ENCODE measurements around the gene ARMC6. TPM values are rescaled to one million over a fixed set of nuclear protein-coding genes. Genes with fewer than 3 reads are reported as not detected.

Gene ARMC6
- total RNA-seq, 1 experiment from 2014 or later, result 102 TPM

- Histone ChIP-seq H3K36me3 (ENCODE audit: low read depth, low read length) (peaks cover 35% of the 10 kb centered on the region), H3K9me3 (ENCODE audit: low read length) (no peaks in the 10 kb centered on the region), H4K20me1 (ENCODE audit: low read length) (no peaks in the 10 kb centered on the region), H3K79me2 (ENCODE audit: low read length) (peaks cover 38% of the 10 kb centered on the region), H3K27me3 (ENCODE audit: low read length) (no peaks in the 10 kb centered on the region), H2AFZ (ENCODE audit: low read length) (no peak overlapping the region), H3K4me1 (ENCODE audit: insufficient read depth, low read length) (no peaks in the 10 kb centered on the region), H3K9me2 (replicated peaks; ENCODE audit: low read length) (no peaks in the 10 kb centered on the region), H3K27ac (ENCODE audit: low read length) (no peak overlapping the region), H3K4me3 (ENCODE audit: low read length) (no peak overlapping the region), H3F3A (ENCODE audit: low read length, unreplicated experiment) (no peaks in the 10 kb centered on the region), H3K9ac (ENCODE audit: low read length) (no peak overlapping the region), H3K4me2 (ENCODE audit: low read length) (no peak overlapping the region)
- no peak for ATAC-seq
- CTCF ChIA-PET, result no interaction called here
- no TSS peak for BruUV-seq (replicated peaks)
- intact Hi-C loops (cut with micrococcal nuclease), result no loop called here
- POLR2A ChIA-PET (ENCODE audit: unreplicated experiment), result no interaction called here
- TF ChIP-seq, protein P1, sequence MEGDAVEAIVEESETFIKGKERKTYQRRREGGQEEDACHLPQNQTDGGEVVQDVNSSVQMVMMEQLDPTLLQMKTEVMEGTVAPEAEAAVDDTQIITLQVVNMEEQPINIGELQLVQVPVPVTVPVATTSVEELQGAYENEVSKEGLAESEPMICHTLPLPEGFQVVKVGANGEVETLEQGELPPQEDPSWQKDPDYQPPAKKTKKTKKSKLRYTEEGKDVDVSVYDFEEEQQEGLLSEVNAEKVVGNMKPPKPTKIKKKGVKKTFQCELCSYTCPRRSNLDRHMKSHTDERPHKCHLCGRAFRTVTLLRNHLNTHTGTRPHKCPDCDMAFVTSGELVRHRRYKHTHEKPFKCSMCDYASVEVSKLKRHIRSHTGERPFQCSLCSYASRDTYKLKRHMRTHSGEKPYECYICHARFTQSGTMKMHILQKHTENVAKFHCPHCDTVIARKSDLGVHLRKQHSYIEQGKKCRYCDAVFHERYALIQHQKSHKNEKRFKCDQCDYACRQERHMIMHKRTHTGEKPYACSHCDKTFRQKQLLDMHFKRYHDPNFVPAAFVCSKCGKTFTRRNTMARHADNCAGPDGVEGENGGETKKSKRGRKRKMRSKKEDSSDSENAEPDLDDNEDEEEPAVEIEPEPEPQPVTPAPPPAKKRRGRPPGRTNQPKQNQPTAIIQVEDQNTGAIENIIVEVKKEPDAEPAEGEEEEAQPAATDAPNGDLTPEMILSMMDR (conservative IDR thresholded peaks at IDR 0.05; ENCODE audit: low read depth, low read length), result no peak
- TF ChIP-seq EZH2phosphoT487 (IDR thresholded peaks at IDR 0.05; ENCODE audit: borderline replicate concordance, low read length) (no peak), EZH2 (IDR thresholded peaks at IDR 0.05; ENCODE audit: low read length, unreplicated experiment) (no peak)
- no peak for DNase-seq
Measured at GRCh38 chr19:19043881-19044280, 10.5 kb downstream of the ARMC6 start.

GRCh38 chr19:19049406-19049805 is 16.0 kb downstream of the ARMC6 start:
- TF ChIP-seq EZH2 (IDR thresholded peaks at IDR 0.05; ENCODE audit: low read length, unreplicated experiment) (no peak), EZH2phosphoT487 (IDR thresholded peaks at IDR 0.05; ENCODE audit: borderline replicate concordance, low read length) (no peak)
- H3K4me3 ChIP-seq (ENCODE audit: low read length), result no peak overlapping the region
- no peaks in the 10 kb centered on the region for H3F3A ChIP-seq (ENCODE audit: low read length, unreplicated experiment)
- intact Hi-C loops (cut with micrococcal nuclease), result no loop called here
- H3K4me1 ChIP-seq (ENCODE audit: insufficient read depth, low read length), result no peaks in the 10 kb centered on the region
- no peaks in the 10 kb centered on the region for H3K79me2 ChIP-seq (ENCODE audit: low read length)
- BruUV-seq (replicated peaks), result no TSS peak
- CTCF ChIA-PET, result no interaction called here
- H4K20me1 ChIP-seq (ENCODE audit: low read length), result no peaks in the 10 kb centered on the region
- H3K27ac ChIP-seq (ENCODE audit: low read length), result no peak overlapping the region
- H3K9me2 ChIP-seq (replicated peaks; ENCODE audit: low read length), result no peaks in the 10 kb centered on the region
- POLR2A ChIA-PET (ENCODE audit: unreplicated experiment), result no interaction called here
- H3K27me3 ChIP-seq (ENCODE audit: low read length), result no peaks in the 10 kb centered on the region
- H3K36me3 ChIP-seq (ENCODE audit: low read depth, low read length), result peaks cover 25% of the 10 kb centered on the region
- H2AFZ ChIP-seq (ENCODE audit: low read length), result no peak overlapping the region
- no peak overlapping the region for H3K9ac ChIP-seq (ENCODE audit: low read length)
- ATAC-seq (no peak), DNase-seq (no peak)
- no peaks in the 10 kb centered on the region for H3K9me3 ChIP-seq (ENCODE audit: low read length)
- H3K4me2 ChIP-seq (ENCODE audit: low read length), result no peak overlapping the region

- ATAC-seq (no peak), DNase-seq (no peak)
- Histone ChIP-seq H4K20me1 (ENCODE audit: low read length) (no peaks in the 10 kb centered on the region), H3K79me2 (ENCODE audit: low read length) (no peaks in the 10 kb centered on the region), H3K9me2 (replicated peaks; ENCODE audit: low read length) (no peaks in the 10 kb centered on the region), H3K36me3 (ENCODE audit: low read depth, low read length) (peaks cover 27% of the 10 kb centered on the region), H3K4me3 (ENCODE audit: low read length) (no peak overlapping the region), H3K9ac (ENCODE audit: low read length) (no peak overlapping the region), H3K27ac (ENCODE audit: low read length) (no peak overlapping the region), H2AFZ (ENCODE audit: low read length) (no peak overlapping the region), H3K27me3 (ENCODE audit: low read length) (no peaks in the 10 kb centered on the region), H3K4me1 (ENCODE audit: insufficient read depth, low read length) (no peaks in the 10 kb centered on the region), H3F3A (ENCODE audit: low read length, unreplicated experiment) (no peaks in the 10 kb centered on the region), H3K4me2 (ENCODE audit: low read length) (no peak overlapping the region), H3K9me3 (ENCODE audit: low read length) (no peaks in the 10 kb centered on the region)
- TF ChIP-seq, protein P1 (conservative IDR thresholded peaks at IDR 0.05; ENCODE audit: low read depth, low read length), result no peak
- TF ChIP-seq EZH2 (IDR thresholded peaks at IDR 0.05; ENCODE audit: low read length, unreplicated experiment) (no peak), EZH2phosphoT487 (IDR thresholded peaks at IDR 0.05; ENCODE audit: borderline replicate concordance, low read length) (no peak)
- POLR2A ChIA-PET (ENCODE audit: unreplicated experiment), result no interaction called here
- CTCF ChIA-PET, result no interaction called here
- BruUV-seq (replicated peaks), result no TSS peak
- intact Hi-C loops (cut with micrococcal nuclease), result no loop called here
Measured at GRCh38 chr19:19050104-19050503, 16.7 kb downstream of the ARMC6 start.

All from PC-3 (cell line).